Neural progenitor cell (in vitro differentiated cells): ENCODE data around the gene AQP12B. TPM values are rescaled to one million over a fixed set of nuclear protein-coding genes. Genes with fewer than 3 reads are reported as not detected.

ENCODE experiments used
- DNase-seq: peaks from one replicate; pipeline ENCODE4 v3.0.0-alpha.2; 2016; ENCODE audit warnings: low spot score
- H2AFZ ChIP-seq: fragments of 200-600 bp; sonication (generic); replicated peaks from 2 replicates; pipeline ENCODE4 v1.6.1; 2016; ENCODE audit warnings: antibody characterized with exemption
- H3F3A ChIP-seq: fragments of 200-600 bp; sonication (generic); 2 replicates; pipeline ENCODE4 v1.6.1; 2016; ENCODE audit warnings: antibody characterized with exemption, low read depth
- H3K27ac ChIP-seq: fragments of 200-600 bp; sonication (generic); 2 replicates; pipeline ENCODE4 v1.5.1; 2016; ENCODE audit warnings: mild to moderate bottlenecking
- H3K27me3 ChIP-seq: fragments of 200-600 bp; sonication (generic); 2 replicates; pipeline ENCODE4 v1.6.1; 2016; ENCODE audit warnings: mild to moderate bottlenecking, moderate library complexity
- H3K36me3 ChIP-seq: fragments of 200-600 bp; sonication (generic); 2 replicates; pipeline ENCODE4 v1.5.1; 2016
- H3K4me1 ChIP-seq: fragments of 200-600 bp; sonication (generic); 2 replicates; pipeline ENCODE4 v1.6.1; 2016; ENCODE audit warnings: mixed run types
- H3K4me2 ChIP-seq: fragments of 200-600 bp; sonication (generic); 2 replicates; pipeline ENCODE4 v1.6.1; 2016
- H3K4me3 ChIP-seq: fragments of 200-600 bp; sonication (generic); 2 replicates; pipeline ENCODE4 v1.5.1; 2016
- H3K79me2 ChIP-seq: fragments of 200-600 bp; sonication (generic); 2 replicates; pipeline ENCODE4 v1.6.1; 2016; ENCODE audit warnings: low read depth
- H3K9ac ChIP-seq: fragments of 200-600 bp; sonication (generic); 2 replicates; pipeline ENCODE4 v1.6.1; 2016
- H3K9me3 ChIP-seq: fragments of 200-600 bp; sonication (generic); 2 replicates; pipeline ENCODE4 v1.5.1; 2016; ENCODE audit warnings: low read depth
- H4K20me1 ChIP-seq: fragments of 200-600 bp; sonication (generic); 2 replicates; pipeline ENCODE4 v1.6.1; 2016; ENCODE audit warnings: low read depth
- H3K27ac Mint-ChIP-seq: 3 replicates; pipeline ENCODE4 v1.8.0; 2021; ENCODE audit warnings: mixed read lengths
- H3K27me3 Mint-ChIP-seq: 2 replicates; pipeline ENCODE4 v1.8.0; 2022; ENCODE audit warnings: low read depth, mild to moderate bottlenecking, inconsistent platforms, moderate library complexity, mixed read lengths; ENCODE audit not compliant: insufficient read depth
- H3K36me3 Mint-ChIP-seq: 3 replicates; pipeline ENCODE4 v1.8.0; 2021; ENCODE audit warnings: mixed read lengths
- H3K4me1 Mint-ChIP-seq: 3 replicates; pipeline ENCODE4 v1.8.0; 2021; ENCODE audit warnings: mixed read lengths
- H3K4me3 Mint-ChIP-seq: 3 replicates; pipeline ENCODE4 v1.8.0; 2021; ENCODE audit warnings: mild to moderate bottlenecking, moderate library complexity, mixed read lengths
- H3K9me3 Mint-ChIP-seq: 3 replicates; pipeline ENCODE4 v1.8.0; 2020; ENCODE audit warnings: mixed read lengths
- CTCF ChIP-seq: fragments of 200-600 bp; sonication (generic); IDR thresholded peaks from 2 replicates; pipeline ENCODE4 v1.5.1; 2017; ENCODE audit warnings: antibody characterized with exemption, mild to moderate bottlenecking
- EZH2 ChIP-seq: fragments of 200-600 bp; sonication (generic); IDR thresholded peaks from 2 replicates; pipeline ENCODE4 v1.6.1; 2017; ENCODE audit warnings: antibody characterized with exemption, mild to moderate bottlenecking, moderate library complexity
- EZH2phosphoT487 ChIP-seq: fragments of 200-600 bp; sonication (generic); IDR thresholded peaks from 2 replicates; pipeline ENCODE4 v1.6.1; 2017; ENCODE audit warnings: antibody characterized with exemption
- total RNA-seq: library from RNA; depleted of rRNA; stranded (reverse); fragments of >200 nt; gene quantifications from 2 replicates; pipeline ENCODE4 v1.2.3, GENCODE V29; 2015; ENCODE audit warnings: low replicate concordance

The AQP12B gene
- total RNA-seq, 1 donor from 2014 or later: not detected

- H4K20me1 ChIP-seq: no peaks in the 10 kb centered on the region
- Mint-ChIP-seq H3K4me3 (no peak overlapping the region), H3K9me3 (no peaks in the 10 kb centered on the region), H3K27ac (no peak overlapping the region), H3K36me3 (no peaks in the 10 kb centered on the region), H3K27me3 (peaks cover 3% of the 10 kb centered on the region), H3K4me1 (peaks cover 4% of the 10 kb centered on the region)
- no peaks in the 10 kb centered on the region for H3K9me3 ChIP-seq
- H3K79me2 ChIP-seq: no peaks in the 10 kb centered on the region
- no peaks in the 10 kb centered on the region for H3K27me3 ChIP-seq
- no peak for TF ChIP-seq EZH2phosphoT487
- no peak for DNase-seq
- H3K4me1 ChIP-seq: peaks cover 3% of the 10 kb centered on the region
- H3K4me3 ChIP-seq: no peak overlapping the region
- no peaks in the 10 kb centered on the region for H3K36me3 ChIP-seq
- H3K4me2 ChIP-seq: no peak overlapping the region
- H3K9ac ChIP-seq: no peak overlapping the region
- no peaks in the 10 kb centered on the region for H3F3A ChIP-seq
- no peak overlapping the region for H3K27ac ChIP-seq
- no peak overlapping the region for H2AFZ ChIP-seq
Observed at GRCh38 chr2:240708457-240708856, 25.8 kb upstream of the AQP12B start.

DNA sequence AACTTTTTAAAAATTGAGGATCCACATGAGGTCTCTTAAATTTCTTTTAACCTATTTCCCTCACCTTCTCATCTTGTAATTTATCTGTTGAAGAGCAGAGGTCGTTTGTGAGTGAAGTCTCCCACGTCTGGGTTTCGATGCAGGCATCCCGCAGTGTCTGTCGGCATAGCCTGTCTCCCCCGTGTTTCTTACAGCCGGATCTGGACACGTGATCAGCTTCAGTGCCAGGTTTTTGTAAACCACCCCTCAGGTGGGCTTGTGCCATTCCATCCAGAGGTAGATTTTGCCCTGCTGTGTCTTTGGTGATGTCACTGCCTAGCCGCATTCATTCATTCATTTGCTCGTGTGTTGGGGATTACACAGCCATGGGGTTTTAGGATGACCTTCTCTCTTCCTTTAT lies 25.1 kb upstream of the AQP12B start:
- H3K36me3 Mint-ChIP-seq: no peaks in the 10 kb centered on the region
- Histone ChIP-seq H3K9ac (no peak overlapping the region), H3K27ac (no peak overlapping the region), H3K4me3 (no peak overlapping the region), H3K27me3 (no peaks in the 10 kb centered on the region), H3K79me2 (no peaks in the 10 kb centered on the region), H3F3A (no peaks in the 10 kb centered on the region), H2AFZ (no peak overlapping the region), H3K4me1 (peaks cover 3% of the 10 kb centered on the region), H3K9me3 (no peaks in the 10 kb centered on the region), H4K20me1 (no peaks in the 10 kb centered on the region), H3K4me2 (no peak overlapping the region), H3K36me3 (no peaks in the 10 kb centered on the region)
- peaks cover 7% of the 10 kb centered on the region for H3K4me1 Mint-ChIP-seq
- no peak for DNase-seq
- TF ChIP-seq EZH2phosphoT487: no peak
- no peak for TF ChIP-seq EZH2
- TF ChIP-seq CTCF: no peak
- no peak overlapping the region for H3K4me3 Mint-ChIP-seq
- H3K27ac Mint-ChIP-seq: no peak overlapping the region
- peaks cover 3% of the 10 kb centered on the region for H3K27me3 Mint-ChIP-seq
- no peaks in the 10 kb centered on the region for H3K9me3 Mint-ChIP-seq

DNA sequence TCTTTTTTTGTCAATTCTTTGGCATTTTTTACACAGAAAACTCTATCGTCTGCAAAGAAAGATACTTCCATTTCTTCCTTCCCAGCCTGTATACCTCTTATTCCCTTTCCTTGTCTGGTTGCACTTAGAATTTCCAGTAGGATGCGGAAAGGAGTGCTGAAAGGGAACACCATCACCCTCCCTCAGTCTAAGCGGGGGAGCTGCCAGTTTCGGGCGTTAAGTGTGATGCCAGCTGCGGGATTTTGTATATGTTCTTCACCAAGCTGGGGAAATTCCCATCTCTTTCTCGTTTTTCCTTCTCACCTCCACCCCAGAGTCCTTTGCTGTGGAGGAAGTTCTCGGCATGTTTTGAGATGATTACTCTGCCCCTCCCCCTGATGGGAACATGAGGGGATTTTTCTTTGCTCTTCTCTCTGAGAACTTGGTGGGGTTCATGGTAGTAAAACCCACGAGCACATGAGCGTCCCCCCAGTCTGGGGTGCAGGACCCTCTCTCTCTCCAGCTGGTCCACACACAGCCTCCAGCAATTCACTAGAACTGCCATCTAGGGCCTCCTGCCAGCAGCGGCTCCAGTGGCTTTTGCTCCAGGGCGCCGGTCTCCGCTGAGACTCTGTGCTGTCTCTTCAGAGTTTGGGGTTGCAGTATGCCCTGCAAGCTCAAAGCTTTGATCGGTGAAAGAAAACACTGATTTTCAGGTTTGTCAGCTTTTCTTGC lies 24.5 kb upstream of the AQP12B start:
- Histone ChIP-seq H3K27me3 (no peaks in the 10 kb centered on the region), H3K79me2 (no peaks in the 10 kb centered on the region)

More for the DNA sequence above, 24.5 kb upstream of the AQP12B start:
- no peak for TF ChIP-seq EZH2phosphoT487
- no peak for TF ChIP-seq EZH2
- no peak for TF ChIP-seq CTCF
- H3K9ac ChIP-seq: no peak overlapping the region
- Mint-ChIP-seq H3K27ac (no peak overlapping the region), H3K4me1 (peaks cover 7% of the 10 kb centered on the region), H3K4me3 (no peak overlapping the region), H3K27me3 (peaks cover 5% of the 10 kb centered on the region), H3K9me3 (no peaks in the 10 kb centered on the region), H3K36me3 (no peaks in the 10 kb centered on the region)
- no peak for DNase-seq
- no peak overlapping the region for H3K27ac ChIP-seq
- no peak overlapping the region for H3K4me2 ChIP-seq
- H3K4me1 ChIP-seq: peaks cover 3% of the 10 kb centered on the region
- H3K4me3 ChIP-seq: no peak overlapping the region
- no peak overlapping the region for H2AFZ ChIP-seq
- H3K36me3 ChIP-seq: no peaks in the 10 kb centered on the region
- no peaks in the 10 kb centered on the region for H4K20me1 ChIP-seq
- no peaks in the 10 kb centered on the region for H3F3A ChIP-seq
- H3K9me3 ChIP-seq: no peaks in the 10 kb centered on the region
